Trophoblast cell (in vitro differentiated cells and primary cell): Measurements from ENCODE around the gene FRY.

Experiments used
- DNase-seq, 2 donors: peaks; one replicate each; pipeline ENCODE4 v3.0.0-alpha.2; 2016
- H2AFZ ChIP-seq: 2 replicates; pipeline ENCODE4 v1.6.1; 2013; ENCODE audit warnings: low read length, moderate library complexity, mild to moderate bottlenecking; ENCODE audit not compliant: insufficient read depth, poor library complexity
- H2AK5ac ChIP-seq: 2 replicates; pipeline ENCODE4 v1.6.1; 2013; ENCODE audit warnings: mild to moderate bottlenecking, low read length
- H2BK120ac ChIP-seq: 2 replicates; pipeline ENCODE4 v1.6.1; 2013; ENCODE audit warnings: low read length, mild to moderate bottlenecking, moderate library complexity; ENCODE audit not compliant: insufficient read depth, poor library complexity
- H2BK12ac ChIP-seq: 2 replicates; pipeline ENCODE4 v1.6.1; 2013; ENCODE audit warnings: mild to moderate bottlenecking, low read length, moderate library complexity
- H2BK5ac ChIP-seq: 2 replicates; pipeline ENCODE4 v1.6.1; 2013; ENCODE audit warnings: low read length, low read depth, moderate library complexity, mild to moderate bottlenecking; ENCODE audit not compliant: poor library complexity
- H3K14ac ChIP-seq: 2 replicates; pipeline ENCODE4 v1.6.1; 2013; ENCODE audit warnings: mild to moderate bottlenecking, low read length
- H3K18ac ChIP-seq: 2 replicates; pipeline ENCODE4 v1.6.1; 2013; ENCODE audit warnings: mild to moderate bottlenecking, low read length
- H3K23ac ChIP-seq: 2 replicates; pipeline ENCODE4 v1.6.1; 2013; ENCODE audit warnings: low read length
- H3K27ac ChIP-seq: 2 replicates; pipeline ENCODE4 v1.5.1; 2013; ENCODE audit warnings: low read depth, mild to moderate bottlenecking, inconsistent platforms, low read length, moderate library complexity
- H3K27me3 ChIP-seq: 2 replicates; pipeline ENCODE4 v1.6.1; 2013; ENCODE audit warnings: inconsistent platforms, mild to moderate bottlenecking, low read length, moderate library complexity; ENCODE audit not compliant: insufficient read depth
- H3K36me3 ChIP-seq, 2 experiments: 1 replicate in 1 of 2; 2 replicates in 1 of 2; pipeline ENCODE4 v1.6.1; 2013; ENCODE audit warnings: low read length in 2 of 2, mild to moderate bottlenecking in 2 of 2, moderate library complexity in 1 of 2; ENCODE audit not compliant: insufficient read depth in 2 of 2, control insufficient read depth in 1 of 2
- H3K4ac ChIP-seq: 2 replicates; pipeline ENCODE4 v1.6.1; 2013; ENCODE audit warnings: low read depth, mild to moderate bottlenecking, low read length, moderate library complexity
- H3K4me1 ChIP-seq, 2 experiments: 1 replicate in 1 of 2; 2 replicates in 1 of 2; pipeline ENCODE4 v1.6.1; 2013; ENCODE audit warnings: low read length in 2 of 2, mild to moderate bottlenecking in 2 of 2, moderate library complexity in 1 of 2; ENCODE audit not compliant: insufficient read depth in 2 of 2, control insufficient read depth in 1 of 2
- H3K4me2 ChIP-seq: 2 replicates; pipeline ENCODE4 v1.6.1; 2013; ENCODE audit warnings: inconsistent platforms, mild to moderate bottlenecking, low read length, moderate library complexity
- H3K4me3 ChIP-seq: 2 replicates; pipeline ENCODE4 v1.5.1; 2013; ENCODE audit warnings: mild to moderate bottlenecking, low read depth, low read length, inconsistent platforms
- H3K79me1 ChIP-seq: one replicate; pipeline ENCODE4 v1.6.1; 2013; ENCODE audit warnings: low read length
- H3K79me2 ChIP-seq: 2 replicates; pipeline ENCODE4 v1.6.1; 2013; ENCODE audit warnings: low read length, mild to moderate bottlenecking; ENCODE audit not compliant: control insufficient read depth, insufficient read depth, poor library complexity
- H3K9ac ChIP-seq: 2 replicates; pipeline ENCODE4 v1.6.1; 2013; ENCODE audit warnings: mild to moderate bottlenecking, low read length
- H3K9me3 ChIP-seq: 2 replicates; pipeline ENCODE4 v1.6.1; 2013; ENCODE audit warnings: low read depth, mild to moderate bottlenecking, control low read depth, inconsistent platforms, low read length; ENCODE audit not compliant: insufficient read depth
- H4K12ac ChIP-seq: 2 replicates; pipeline ENCODE4 v1.6.1; 2013; ENCODE audit warnings: low read depth, mild to moderate bottlenecking, low read length, moderate library complexity
- H4K8ac ChIP-seq: 2 replicates; pipeline ENCODE4 v1.6.1; 2013; ENCODE audit warnings: low read depth, mild to moderate bottlenecking, low read length, moderate library complexity
- H4K91ac ChIP-seq: one replicate; pipeline ENCODE4 v1.6.1; 2013; ENCODE audit warnings: low read depth, mild to moderate bottlenecking, low read length, moderate library complexity
- WGBS: extraction: QIAGEN DNeasy Blood & Tissue Kit; methylation state at CpG from one replicate; pipeline ENCODE4 v1.1.7; 2013; ENCODE audit warnings: missing lambda C conversion rate; ENCODE audit not compliant: insufficient read length, insufficient coverage; ENCODE audit errors: extremely low coverage; 5-methylcytosine and 5-hydroxymethylcytosine counted together

FRY gene

DNA sequence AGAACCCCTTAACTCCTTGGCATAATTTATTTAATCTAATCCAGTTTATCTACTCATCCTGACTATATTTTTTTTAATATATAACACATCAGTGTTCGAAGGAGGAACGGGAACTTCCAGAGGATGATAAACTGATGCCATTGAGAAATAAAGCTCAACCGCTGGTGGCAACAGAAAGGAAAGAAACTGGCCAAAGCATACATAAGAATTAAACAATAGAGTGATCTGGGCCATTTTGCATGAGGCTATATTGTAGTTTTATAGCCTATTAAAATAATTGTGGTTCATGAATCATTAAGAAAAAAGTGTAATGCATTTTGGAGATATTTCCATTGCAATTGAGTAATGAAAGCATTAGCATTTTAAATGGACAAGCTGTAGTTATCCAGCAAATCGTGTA, 94.2 kb downstream of the FRY start:
- Histone ChIP-seq H2BK120ac (no peak overlapping the region), H2AFZ (no peak overlapping the region), H2BK5ac (no peak overlapping the region), H3K9ac (no peak overlapping the region), H3K79me2 (no peaks in the 10 kb centered on the region), H3K4ac (no peak overlapping the region), H3K27ac (no peak overlapping the region), H3K23ac (no peak overlapping the region), H4K91ac (no peak overlapping the region), H3K4me1 (no peaks in the 10 kb centered on the region), H3K4me2 (no peak overlapping the region), H3K14ac (no peak overlapping the region), H4K8ac (no peak overlapping the region), H3K9me3 (no peaks in the 10 kb centered on the region), H3K27me3 (no peaks in the 10 kb centered on the region), H4K12ac (no peak overlapping the region), H2BK12ac (no peak overlapping the region), H2AK5ac (no peak overlapping the region), H3K4me3 (no peak overlapping the region), H3K18ac (no peak overlapping the region), H3K36me3 (no peaks in the 10 kb centered on the region), H3K79me1 (no peaks in the 10 kb centered on the region)
- DNase-seq, result no peak
- no CpG with 5 or more reads among the region's 4 CpGs for WGBS

DNA sequence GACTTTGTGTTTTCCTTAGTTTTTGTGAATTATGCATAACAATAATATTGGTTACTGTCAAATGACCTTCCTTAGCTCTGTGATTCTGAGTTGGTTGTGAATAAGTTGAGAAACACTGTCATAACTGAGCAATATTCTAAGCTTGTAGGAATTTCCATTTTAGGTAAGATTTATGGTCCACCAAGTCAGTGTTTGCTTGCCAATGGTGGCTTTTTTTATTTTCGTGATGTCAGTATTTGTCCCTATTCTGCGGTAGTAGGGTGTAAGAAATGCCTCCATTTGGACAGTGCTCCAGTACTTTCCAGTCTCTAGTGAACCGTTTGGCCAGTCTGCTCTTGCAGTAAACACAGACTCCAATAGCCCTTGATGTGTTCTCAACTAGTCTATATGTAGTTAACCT, 94.7 kb downstream of the FRY start:
- Histone ChIP-seq H4K91ac (no peak overlapping the region), H3K79me1 (no peaks in the 10 kb centered on the region), H3K4me1 (no peaks in the 10 kb centered on the region), H3K9me3 (no peaks in the 10 kb centered on the region), H2BK5ac (no peak overlapping the region), H3K27me3 (no peaks in the 10 kb centered on the region), H3K18ac (no peak overlapping the region), H4K8ac (no peak overlapping the region), H3K4me3 (no peak overlapping the region), H3K9ac (no peak overlapping the region), H3K14ac (no peak overlapping the region), H3K4ac (no peak overlapping the region), H3K4me2 (no peak overlapping the region), H3K79me2 (no peaks in the 10 kb centered on the region), H2BK120ac (no peak overlapping the region), H2AFZ (no peak overlapping the region), H3K27ac (no peak overlapping the region), H3K23ac (no peak overlapping the region), H2AK5ac (no peak overlapping the region), H2BK12ac (no peak overlapping the region), H4K12ac (no peak overlapping the region), H3K36me3 (no peaks in the 10 kb centered on the region)
- DNase-seq, result no peak
- WGBS, result no CpG with 5 or more reads among the region's 3 CpGs

DNA sequence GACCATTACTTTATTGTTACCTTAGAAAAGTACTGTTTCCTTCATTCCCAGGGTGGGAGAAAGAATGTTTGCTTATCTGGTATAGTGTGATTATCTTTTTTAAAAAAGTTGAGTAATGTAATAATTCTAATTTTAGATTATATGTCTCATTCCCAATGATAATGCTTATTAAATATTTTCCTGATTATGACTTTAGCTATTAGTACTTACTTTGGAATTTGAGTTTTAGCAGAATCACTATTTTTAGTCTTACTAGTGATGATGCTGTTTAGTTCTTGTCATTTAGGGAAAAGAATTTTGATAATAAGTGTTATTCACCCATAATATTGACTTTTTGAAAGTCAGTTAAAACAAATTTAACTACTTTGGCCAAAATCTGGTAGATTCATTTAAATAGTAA, 95.2 kb downstream of the FRY start:
- Histone ChIP-seq H3K23ac (no peak overlapping the region), H2BK12ac (no peak overlapping the region), H3K4ac (no peak overlapping the region), H3K79me1 (no peaks in the 10 kb centered on the region), H3K27me3 (no peaks in the 10 kb centered on the region), H3K4me2 (no peak overlapping the region), H3K79me2 (no peaks in the 10 kb centered on the region), H2BK5ac (no peak overlapping the region), H2AFZ (no peak overlapping the region), H2BK120ac (no peak overlapping the region), H4K12ac (no peak overlapping the region), H2AK5ac (no peak overlapping the region), H3K14ac (no peak overlapping the region), H3K9me3 (no peaks in the 10 kb centered on the region), H3K4me1 (no peaks in the 10 kb centered on the region), H4K8ac (no peak overlapping the region), H4K91ac (no peak overlapping the region), H3K36me3 (no peaks in the 10 kb centered on the region), H3K9ac (no peak overlapping the region), H3K27ac (no peak overlapping the region), H3K18ac (no peak overlapping the region), H3K4me3 (no peak overlapping the region)
- DNase-seq, result no peak

DNA sequence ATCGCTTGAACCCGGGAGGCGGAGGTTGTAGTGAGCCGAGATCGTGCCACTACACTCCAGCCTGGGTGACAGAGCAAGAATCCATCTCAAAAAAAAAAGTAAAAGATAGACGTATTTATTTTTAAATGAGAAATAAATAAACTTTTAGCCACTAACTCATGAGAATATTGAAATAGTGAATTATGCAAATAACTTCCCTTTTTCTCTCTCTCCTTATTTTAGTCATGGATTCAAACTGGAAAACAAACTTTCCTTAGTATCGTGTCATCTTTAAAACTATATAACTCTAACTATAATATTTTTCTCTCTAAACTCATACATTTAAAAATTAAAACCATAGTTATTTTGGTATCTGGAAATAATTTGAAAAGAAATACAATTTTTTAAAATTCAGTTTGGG, 96.1 kb downstream of the FRY start:
- H3K79me2 ChIP-seq, result no peaks in the 10 kb centered on the region
- H2AFZ ChIP-seq, result no peak overlapping the region
- no peak overlapping the region for H2BK120ac ChIP-seq
- DNase-seq, result no peak
- H4K12ac ChIP-seq, result no peak overlapping the region
- no peak overlapping the region for H3K4ac ChIP-seq
- H4K91ac ChIP-seq, result no peak overlapping the region
- H2BK5ac ChIP-seq, result no peak overlapping the region
- no peak overlapping the region for H3K14ac ChIP-seq
- H3K4me1 ChIP-seq, result no peaks in the 10 kb centered on the region
- H2BK12ac ChIP-seq, result no peak overlapping the region
- H3K4me3 ChIP-seq, result no peak overlapping the region
- no peak overlapping the region for H3K23ac ChIP-seq
- no peak overlapping the region for H3K27ac ChIP-seq
- H2AK5ac ChIP-seq, result no peak overlapping the region
- H3K36me3 ChIP-seq, result no peaks in the 10 kb centered on the region
- no peak overlapping the region for H3K9ac ChIP-seq
- H3K79me1 ChIP-seq, result no peaks in the 10 kb centered on the region
- H3K9me3 ChIP-seq, result no peaks in the 10 kb centered on the region
- no peaks in the 10 kb centered on the region for H3K27me3 ChIP-seq
- no peak overlapping the region for H3K18ac ChIP-seq
- 100% methylated on average over 1 of the region's 7 CpGs for WGBS
- H3K4me2 ChIP-seq, result no peak overlapping the region
- H4K8ac ChIP-seq, result no peak overlapping the region
